H7 (cell line): ENCODE measurements around the gene ADGRB3. TPM values are rescaled to one million over a fixed set of nuclear protein-coding genes. Genes with fewer than 3 reads are reported as not detected.
"Not testable (repeated sequence)": the region's sequence is repeated elsewhere in the genome, so short reads cannot be mapped to it uniquely, and the experiment has no call there.

Experiments
- DNase-seq: peaks from one replicate; pipeline ENCODE4 v3.0.0; 2012
- H3K27me3 ChIP-seq: 2 replicates; pipeline ENCODE4 v1.6.0; 2011; ENCODE audit warnings: mild to moderate bottlenecking, low read length; ENCODE audit not compliant: control insufficient read depth, insufficient read depth
- H3K36me3 ChIP-seq: replicated peaks from 2 replicates; pipeline ENCODE4 v1.5.1; 2011; ENCODE audit warnings: low read length; ENCODE audit not compliant: control insufficient read depth, insufficient read depth
- H3K4me3 ChIP-seq: 2 replicates; pipeline ENCODE4 v1.5.1; 2011; ENCODE audit warnings: low read depth, mild to moderate bottlenecking, control low read depth, low read length, moderate library complexity; ENCODE audit not compliant: insufficient read depth
- total RNA-seq: library from RNA; depleted of rRNA; stranded (reverse); fragments of >200 nt; shearing (Covaris generic); gene quantifications from 2 replicates; pipeline ENCODE4 v1.2.3, GENCODE V29; 2014

Gene ADGRB3
- total RNA-seq, 1 experiment from 2014 or later, result 0.21 TPM

GRCh38 chr6:68834551-68834950, 199.5 kb downstream of the ADGRB3 start:
- no peak for DNase-seq
- no peak overlapping the region for H3K4me3 ChIP-seq
- H3K36me3 ChIP-seq, result no peaks in the 10 kb centered on the region
- H3K27me3 ChIP-seq, result no peaks in the 10 kb centered on the region

GRCh38 chr6:68838571-68838970, 203.5 kb downstream of the ADGRB3 start:
- no peak for DNase-seq
- H3K36me3 ChIP-seq, result no peaks in the 10 kb centered on the region
- no peaks in the 10 kb centered on the region for H3K27me3 ChIP-seq
- H3K4me3 ChIP-seq, result no peak overlapping the region

GRCh38 chr6:68852791-68853190, 217.7 kb downstream of the ADGRB3 start:
- Histone ChIP-seq H3K4me3 (no peak overlapping the region), H3K27me3 (no peaks in the 10 kb centered on the region), H3K36me3 (no peaks in the 10 kb centered on the region)
- DNase-seq, result no peak

- no peak for DNase-seq
- no peaks in the 10 kb centered on the region for H3K36me3 ChIP-seq
- no peak overlapping the region for H3K4me3 ChIP-seq
- no peaks in the 10 kb centered on the region for H3K27me3 ChIP-seq
Measured at GRCh38 chr6:68859233-68859632, 224.2 kb downstream of the ADGRB3 start.

GRCh38 chr6:68868646-68869045, 233.6 kb downstream of the ADGRB3 start:
- Histone ChIP-seq H3K4me3 (no peak overlapping the region), H3K36me3 (no peaks in the 10 kb centered on the region), H3K27me3 (no peaks in the 10 kb centered on the region)
- DNase-seq, result no peak

- no peak overlapping the region for H3K4me3 ChIP-seq
- no peaks in the 10 kb centered on the region for H3K27me3 ChIP-seq
- no peaks in the 10 kb centered on the region for H3K36me3 ChIP-seq
- no peak for DNase-seq
Measured at GRCh38 chr6:68873236-68873635, 238.2 kb downstream of the ADGRB3 start.

GRCh38 chr6:68874747-68875146, 239.7 kb downstream of the ADGRB3 start:
- H3K27me3 ChIP-seq, result no peaks in the 10 kb centered on the region
- no peaks in the 10 kb centered on the region for H3K36me3 ChIP-seq
- H3K4me3 ChIP-seq, result no peak overlapping the region
- no peak for DNase-seq

- Histone ChIP-seq H3K4me3 (no peak overlapping the region), H3K27me3 (no peaks in the 10 kb centered on the region), H3K36me3 (no peaks in the 10 kb centered on the region)
- DNase-seq, result no peak
Measured at GRCh38 chr6:68875403-68875802, 240.3 kb downstream of the ADGRB3 start.

GRCh38 chr6:68876792-68877493, 241.9 kb downstream of the ADGRB3 start:
- Histone ChIP-seq H3K27me3 (no peaks in the 10 kb centered on the region), H3K36me3 (no peaks in the 10 kb centered on the region), H3K4me3 (no peak overlapping the region)
- DNase-seq, result peak; percentile 6

- DNase-seq, result peak; percentile 3
- Histone ChIP-seq H3K4me3 (no peak overlapping the region), H3K36me3 (no peaks in the 10 kb centered on the region), H3K27me3 (no peaks in the 10 kb centered on the region)
Measured at GRCh38 chr6:68880050-68880813, 245.2 kb downstream of the ADGRB3 start.

- H3K4me3 ChIP-seq, H3K27me3 ChIP-seq, DNase-seq, H3K36me3 ChIP-seq: not testable (repeated sequence)
Measured at GRCh38 chr6:68883325-68883724, 248.2 kb downstream of the ADGRB3 start.

- no peaks in the 10 kb centered on the region for H3K36me3 ChIP-seq
- no peaks in the 10 kb centered on the region for H3K27me3 ChIP-seq
- H3K4me3 ChIP-seq, result no peak overlapping the region
- DNase-seq, result no peak
Measured at GRCh38 chr6:68891419-68891818, 256.3 kb downstream of the ADGRB3 start.

- Histone ChIP-seq H3K4me3 (no peak overlapping the region), H3K36me3 (no peaks in the 10 kb centered on the region), H3K27me3 (no peaks in the 10 kb centered on the region)
- DNase-seq, result no peak
Measured at GRCh38 chr6:68892452-68892851, 257.4 kb downstream of the ADGRB3 start.

- Histone ChIP-seq H3K4me3 (no peak overlapping the region), H3K27me3 (no peaks in the 10 kb centered on the region), H3K36me3 (no peaks in the 10 kb centered on the region)
- DNase-seq, result no peak
Measured at GRCh38 chr6:68895929-68896328, 260.8 kb downstream of the ADGRB3 start.

GRCh38 chr6:68901044-68901443, 266.0 kb downstream of the ADGRB3 start:
- DNase-seq, result no peak
- H3K36me3 ChIP-seq, result no peaks in the 10 kb centered on the region
- no peak overlapping the region for H3K4me3 ChIP-seq
- H3K27me3 ChIP-seq, result no peaks in the 10 kb centered on the region
